HCT116 (cell line): Measurements from ENCODE around the gene TBC1D25. TPM values are rescaled to one million over a fixed set of nuclear protein-coding genes. Genes with fewer than 3 reads are reported as not detected.

ENCODE experiments used
- ATAC-seq: fragments of 200-7000 bp; cut with Tn5 transposase; 2 replicates; pipeline ENCODE4 v1.9.1; 2020; ENCODE audit warnings: mild to moderate bottlenecking, moderate library complexity
- BruUV-seq: library from RNA; stranded (reverse); fragments of 400-500 nt; replicated peaks from 2 replicates; lab custom pipeline; 2021; lab: Mats Ljungman, UMichigan
- CTCF ChIA-PET: fragments of 300-600 bp; sonication (Branson Sonifier 250); formaldehyde crosslinking; loops from one replicate; lab custom pipeline; 2021; ENCODE audit warnings: antibody characterized with exemption; lab: Charles Lee
- POLR2A ChIA-PET: fragments of 300-600, 350-600 bp; sonication (Branson Sonifier 250); formaldehyde crosslinking; loops from one replicate; lab custom pipeline; 2021; ENCODE audit warnings: antibody characterized with exemption; lab: Charles Lee
- RAD21 ChIA-PET, 2 experiments: fragments of 300-600 bp; sonication (Branson Sonifier 250); formaldehyde crosslinking; loops; one replicate each; lab custom pipeline; 2023; ENCODE audit warnings: low total read pairs in 2 of 2; ENCODE audit not compliant: uncharacterized antibody in 2 of 2, unreplicated experiment in 2 of 2, low non-redundant PET in 1 of 2; lab: Charles Lee
- DNase-seq: peaks from one replicate; pipeline ENCODE4 v3.0.0-alpha.2; 2010; ENCODE audit warnings: low read depth, low spot score
- H2AFZ ChIP-seq: fragments of 200-600 bp; shearing (Covaris generic), sonication (generic); 2 replicates; pipeline ENCODE4 v1.6.1; 2017; ENCODE audit warnings: low read depth, mixed run types, mixed read lengths, antibody characterized with exemption, low read length; ENCODE audit not compliant: poor library complexity, severe bottlenecking
- H3K27ac ChIP-seq: 2 replicates; pipeline ENCODE4 v1.5.1; 2012; ENCODE audit warnings: low read depth, low read length
- H3K27me3 ChIP-seq: fragments of 200-600 bp; sonication (generic); 2 replicates; pipeline ENCODE4 v1.6.1; 2016; ENCODE audit warnings: mixed run types, low read length, mixed read lengths; ENCODE audit not compliant: insufficient read depth
- H3K36me3 ChIP-seq, 2 experiments: fragments of 200-500 bp in 1 of 2; fragments of 200-600 bp in 1 of 2; sonication (Bioruptor generic) in 1 of 2; sonication (generic) in 1 of 2; 2 replicates each; pipeline versions ENCODE4 v1.5.1 to v1.6.1; 2014 to 2016; ENCODE audit warnings: low read length in 2 of 2, inconsistent platforms in 1 of 2, mixed read lengths in 1 of 2, mixed run types in 1 of 2; ENCODE audit not compliant: insufficient read depth in 2 of 2, control insufficient read depth in 1 of 2
- H3K4me1 ChIP-seq, 2 experiments: fragments of 200-600 bp in 1 of 2; sonication (generic) in 1 of 2; 2 replicates each; pipeline versions ENCODE4 v1.5.1 to v1.6.1; 2012 to 2017; ENCODE audit warnings: low read length in 2 of 2, inconsistent platforms in 1 of 2, mild to moderate bottlenecking in 1 of 2, mixed read lengths in 1 of 2, mixed run types in 1 of 2, moderate library complexity in 1 of 2; ENCODE audit not compliant: insufficient read depth in 2 of 2, control insufficient read depth in 1 of 2
- H3K4me2 ChIP-seq: fragments of 200-600 bp; sonication (generic); 2 replicates; pipeline ENCODE4 v1.6.1; 2017; ENCODE audit warnings: mixed run types, low read length, mixed read lengths
- H3K4me3 ChIP-seq, 2 experiments: fragments of 200-600 bp in 1 of 2; sonication (generic) in 1 of 2; replicated peaks in 1 of 2; 2 replicates each; pipeline ENCODE4 v1.5.1; 2011 to 2016; ENCODE audit warnings: low read length in 2 of 2, control low read depth in 1 of 2, low read depth in 1 of 2, mild to moderate bottlenecking in 1 of 2, mixed read lengths in 1 of 2, mixed run types in 1 of 2
- H3K79me2 ChIP-seq: fragments of 200-600 bp; sonication (generic); 2 replicates; pipeline ENCODE4 v1.6.1; 2017; ENCODE audit warnings: mild to moderate bottlenecking, mixed run types, low read length, moderate library complexity, mixed read lengths; ENCODE audit not compliant: insufficient read depth
- H3K9ac ChIP-seq: fragments of 200-600 bp; sonication (generic); 2 replicates; pipeline ENCODE4 v1.6.1; 2016; ENCODE audit warnings: low read length, mixed read lengths
- H3K9me2 ChIP-seq: fragments of 200-600 bp; sonication (generic), shearing (Covaris generic); 2 replicates; pipeline ENCODE4 v1.6.1; 2017; ENCODE audit warnings: mixed run types, mild to moderate bottlenecking, moderate library complexity; ENCODE audit not compliant: insufficient read depth
- H3K9me3 ChIP-seq, 2 experiments: fragments of 200-500 bp in 1 of 2; fragments of 200-600 bp in 1 of 2; sonication (Bioruptor generic) in 1 of 2; sonication (generic) in 1 of 2; 2 replicates each; pipeline ENCODE4 v1.6.1; 2014 to 2017; ENCODE audit warnings: low read length in 2 of 2, mixed read lengths in 2 of 2, inconsistent platforms in 1 of 2, low read depth in 1 of 2, mild to moderate bottlenecking in 1 of 2, mixed run types in 1 of 2, moderate library complexity in 1 of 2; ENCODE audit not compliant: control insufficient read depth in 1 of 2, insufficient read depth in 1 of 2
- H4K20me1 ChIP-seq: fragments of 200-600 bp; sonication (generic), shearing (Covaris generic); 2 replicates; pipeline ENCODE4 v1.6.1; 2017; ENCODE audit warnings: mixed run types, mild to moderate bottlenecking, moderate library complexity; ENCODE audit not compliant: insufficient read depth
- CEBPB ChIP-seq: IDR thresholded peaks from 2 replicates; pipeline ENCODE4 v1.6.1; 2012; ENCODE audit warnings: low read depth
- EGR1 ChIP-seq: IDR thresholded peaks from 2 replicates; pipeline ENCODE4 v1.6.1; 2012; ENCODE audit warnings: low read depth
- ELF1 ChIP-seq: IDR thresholded peaks from 2 replicates; pipeline ENCODE4 v1.6.1; 2012; ENCODE audit warnings: low read depth, borderline replicate concordance
- EZH2 ChIP-seq: fragments of 200-600 bp; sonication (generic); IDR thresholded peaks from 2 replicates; pipeline ENCODE4 v1.6.1; 2017; ENCODE audit warnings: antibody characterized with exemption, mixed run types
- TCF7L2 ChIP-seq: IDR thresholded peaks from 2 replicates; pipeline ENCODE4 v1.7.0; 2011; ENCODE audit warnings: borderline replicate concordance, inconsistent platforms; ENCODE audit not compliant: insufficient read depth, insufficient read length; ENCODE audit errors: extremely low read depth
- intact Hi-C: fragments of 100-400 bp; cut with micrococcal nuclease; formaldehyde crosslinking; loops from 2 replicates; pipeline ENCODE4 v1.10.0; 2022
- total RNA-seq: library from RNA; stranded (reverse); gene quantifications from one replicate; pipeline ENCODE4 v1.2.1, GENCODE V29; 2021; ENCODE audit not compliant: unreplicated experiment
- TF ChIP-seq, protein P1 (sequence below), 3 experiments: fragments of 200-600 bp in 1 of 3; sonication (generic) in 1 of 3; IDR thresholded peaks in 2 of 3; conservative IDR thresholded peaks in 1 of 3; 2 replicates each; pipeline ENCODE4 v1.5.1; 2012 to 2017; ENCODE audit warnings: low read depth in 2 of 3, low read length in 2 of 3, antibody characterized with exemption in 1 of 3, borderline replicate concordance in 1 of 3, control low read depth in 1 of 3, mild to moderate bottlenecking in 1 of 3, mixed read lengths in 1 of 3, mixed run types in 1 of 3, moderate library complexity in 1 of 3; ENCODE audit not compliant: insufficient read depth in 1 of 3
- TF ChIP-seq, protein P2 (sequence below): IDR thresholded peaks from 2 replicates; pipeline ENCODE4 v1.6.1; 2012; ENCODE audit warnings: low read depth

Gene TBC1D25
- total RNA-seq, 1 experiment from 2014 or later = 10.5 TPM

DNA sequence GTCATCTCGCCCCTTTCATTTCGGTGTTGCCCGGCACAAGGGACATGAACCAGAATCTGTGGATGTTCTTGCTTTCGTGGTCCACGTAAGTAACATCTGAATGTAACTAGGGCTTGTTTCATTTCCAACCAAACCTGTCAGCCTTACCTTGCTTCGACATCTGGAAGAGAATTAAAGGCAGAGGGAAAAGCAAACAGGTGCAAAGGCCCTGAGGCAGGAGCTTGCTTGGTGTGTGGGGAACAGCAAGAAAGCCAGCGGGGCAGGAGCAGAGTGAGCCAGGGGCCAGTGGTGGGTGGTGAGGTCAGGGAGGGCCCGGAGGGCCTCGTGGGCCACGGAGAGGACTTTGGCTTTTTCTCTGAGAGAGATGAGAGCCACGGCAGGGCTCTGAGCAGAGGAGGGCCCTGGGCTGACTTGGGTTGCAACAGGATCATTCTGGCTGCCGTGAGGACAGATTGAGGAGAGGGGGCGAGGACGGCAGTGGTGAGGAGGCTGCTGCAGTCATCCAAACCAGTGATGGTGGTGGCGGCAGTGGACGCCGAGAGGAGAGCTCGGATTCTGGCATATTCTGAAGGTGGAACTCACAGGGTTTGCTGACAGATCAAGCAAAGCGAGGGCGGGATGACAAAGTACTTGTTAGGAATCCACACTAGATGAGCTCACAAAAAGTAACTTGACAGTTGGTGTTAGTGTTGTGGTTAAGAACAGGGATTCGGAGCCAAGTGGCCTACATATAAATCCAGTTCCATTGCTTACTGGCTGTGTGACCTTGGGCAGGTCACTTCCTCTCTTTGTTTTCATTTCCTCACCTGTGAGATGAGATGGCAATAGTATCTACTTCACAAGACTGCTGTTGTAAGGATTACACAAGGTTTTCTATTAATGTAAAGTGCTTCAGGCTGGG lies 50.9 kb downstream of the TBC1D25 start:
- Histone ChIP-seq H3K27ac (no peak overlapping the region), H3K27me3 (no peaks in the 10 kb centered on the region), H3K4me3 (no peak overlapping the region), H3K4me2 (no peak overlapping the region), H3K9me2 (no peaks in the 10 kb centered on the region), H2AFZ (no peak overlapping the region), H3K79me2 (no peaks in the 10 kb centered on the region), H3K9me3 (no peaks in the 10 kb centered on the region), H3K36me3 (no peaks in the 10 kb centered on the region), H4K20me1 (no peaks in the 10 kb centered on the region), H3K9ac (no peak overlapping the region), H3K4me1 (peaks cover 9 to 14% of the 10 kb centered on the region in 2 experiments)
- CTCF ChIA-PET = no interaction called here
- POLR2A ChIA-PET = no interaction called here
- no TSS peak for BruUV-seq
- RAD21 ChIA-PET = no interaction called here
- DNase-seq (no peak), ATAC-seq (no peak)
- intact Hi-C loops = no loop called here
- TF ChIP-seq EZH2 (no peak), ELF1 (no peak)
- TF ChIP-seq, protein P1, sequence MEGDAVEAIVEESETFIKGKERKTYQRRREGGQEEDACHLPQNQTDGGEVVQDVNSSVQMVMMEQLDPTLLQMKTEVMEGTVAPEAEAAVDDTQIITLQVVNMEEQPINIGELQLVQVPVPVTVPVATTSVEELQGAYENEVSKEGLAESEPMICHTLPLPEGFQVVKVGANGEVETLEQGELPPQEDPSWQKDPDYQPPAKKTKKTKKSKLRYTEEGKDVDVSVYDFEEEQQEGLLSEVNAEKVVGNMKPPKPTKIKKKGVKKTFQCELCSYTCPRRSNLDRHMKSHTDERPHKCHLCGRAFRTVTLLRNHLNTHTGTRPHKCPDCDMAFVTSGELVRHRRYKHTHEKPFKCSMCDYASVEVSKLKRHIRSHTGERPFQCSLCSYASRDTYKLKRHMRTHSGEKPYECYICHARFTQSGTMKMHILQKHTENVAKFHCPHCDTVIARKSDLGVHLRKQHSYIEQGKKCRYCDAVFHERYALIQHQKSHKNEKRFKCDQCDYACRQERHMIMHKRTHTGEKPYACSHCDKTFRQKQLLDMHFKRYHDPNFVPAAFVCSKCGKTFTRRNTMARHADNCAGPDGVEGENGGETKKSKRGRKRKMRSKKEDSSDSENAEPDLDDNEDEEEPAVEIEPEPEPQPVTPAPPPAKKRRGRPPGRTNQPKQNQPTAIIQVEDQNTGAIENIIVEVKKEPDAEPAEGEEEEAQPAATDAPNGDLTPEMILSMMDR (IDR thresholded peaks at IDR 0.05 in 2 of 3, conservative IDR thresholded peaks at IDR 0.05 in 1 of 3; ENCODE audit: borderline replicate concordance in 1 of 3, insufficient read depth in 1 of 3, low read depth in 2 of 3, low read length in 2 of 3) = no peak

DNA sequence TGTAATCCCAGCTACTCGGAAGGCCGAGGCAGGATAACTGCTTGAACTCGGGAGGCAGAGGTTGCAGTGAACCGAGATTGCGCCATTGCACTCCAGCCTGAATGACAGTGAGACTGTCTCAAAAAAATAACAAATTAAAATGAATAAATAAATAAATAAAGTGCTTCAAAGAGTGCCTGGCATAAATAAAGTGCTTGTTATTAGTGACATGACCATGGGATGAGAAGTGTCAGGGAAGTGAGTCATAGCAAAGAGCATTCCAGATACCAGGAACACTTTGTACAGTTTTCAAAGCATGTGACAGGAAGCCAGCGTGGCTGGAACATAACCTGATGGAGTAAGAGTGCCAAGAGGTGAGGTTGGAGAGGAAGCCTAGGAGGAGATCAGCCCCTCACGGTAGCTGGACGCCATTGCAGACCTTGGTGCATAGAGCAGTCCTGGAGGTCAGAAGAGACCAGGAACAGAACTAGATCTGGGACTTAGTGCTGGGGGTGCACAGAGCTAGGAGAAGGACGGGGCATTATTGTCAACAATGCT lies 51.8 kb downstream of the TBC1D25 start:
- H3K4me2 ChIP-seq = peak overlapping the region; percentile 35
- CTCF ChIA-PET = no interaction called here
- POLR2A ChIA-PET = no interaction called here

More for the DNA sequence above, 51.8 kb downstream of the TBC1D25 start:
- intact Hi-C loops = no loop called here
- Histone ChIP-seq H2AFZ (no peak overlapping the region), H3K27ac (peak overlapping the region; percentile 38; the same call in 1 of the 2 replicates), H3K4me1 (peaks cover 9 to 14% of the 10 kb centered on the region in 2 experiments), H3K9me2 (no peaks in the 10 kb centered on the region), H3K9ac (no peak overlapping the region), H3K36me3 (no peaks in the 10 kb centered on the region), H3K9me3 (no peaks in the 10 kb centered on the region), H4K20me1 (no peaks in the 10 kb centered on the region), H3K27me3 (no peaks in the 10 kb centered on the region), H3K79me2 (no peaks in the 10 kb centered on the region), H3K4me3 (no peak overlapping the region)
- TF ChIP-seq, protein P1 (IDR thresholded peaks at IDR 0.05 in 2 of 3, conservative IDR thresholded peaks at IDR 0.05 in 1 of 3; ENCODE audit: borderline replicate concordance in 1 of 3, insufficient read depth in 1 of 3, low read depth in 2 of 3, low read length in 2 of 3) = no peak
- TF ChIP-seq TCF7L2 (peak; percentile 15), CEBPB (no peak), EGR1 (no peak)
- TF ChIP-seq, protein P2, sequence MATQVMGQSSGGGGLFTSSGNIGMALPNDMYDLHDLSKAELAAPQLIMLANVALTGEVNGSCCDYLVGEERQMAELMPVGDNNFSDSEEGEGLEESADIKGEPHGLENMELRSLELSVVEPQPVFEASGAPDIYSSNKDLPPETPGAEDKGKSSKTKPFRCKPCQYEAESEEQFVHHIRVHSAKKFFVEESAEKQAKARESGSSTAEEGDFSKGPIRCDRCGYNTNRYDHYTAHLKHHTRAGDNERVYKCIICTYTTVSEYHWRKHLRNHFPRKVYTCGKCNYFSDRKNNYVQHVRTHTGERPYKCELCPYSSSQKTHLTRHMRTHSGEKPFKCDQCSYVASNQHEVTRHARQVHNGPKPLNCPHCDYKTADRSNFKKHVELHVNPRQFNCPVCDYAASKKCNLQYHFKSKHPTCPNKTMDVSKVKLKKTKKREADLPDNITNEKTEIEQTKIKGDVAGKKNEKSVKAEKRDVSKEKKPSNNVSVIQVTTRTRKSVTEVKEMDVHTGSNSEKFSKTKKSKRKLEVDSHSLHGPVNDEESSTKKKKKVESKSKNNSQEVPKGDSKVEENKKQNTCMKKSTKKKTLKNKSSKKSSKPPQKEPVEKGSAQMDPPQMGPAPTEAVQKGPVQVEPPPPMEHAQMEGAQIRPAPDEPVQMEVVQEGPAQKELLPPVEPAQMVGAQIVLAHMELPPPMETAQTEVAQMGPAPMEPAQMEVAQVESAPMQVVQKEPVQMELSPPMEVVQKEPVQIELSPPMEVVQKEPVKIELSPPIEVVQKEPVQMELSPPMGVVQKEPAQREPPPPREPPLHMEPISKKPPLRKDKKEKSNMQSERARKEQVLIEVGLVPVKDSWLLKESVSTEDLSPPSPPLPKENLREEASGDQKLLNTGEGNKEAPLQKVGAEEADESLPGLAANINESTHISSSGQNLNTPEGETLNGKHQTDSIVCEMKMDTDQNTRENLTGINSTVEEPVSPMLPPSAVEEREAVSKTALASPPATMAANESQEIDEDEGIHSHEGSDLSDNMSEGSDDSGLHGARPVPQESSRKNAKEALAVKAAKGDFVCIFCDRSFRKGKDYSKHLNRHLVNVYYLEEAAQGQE = no peak
- BruUV-seq = no TSS peak
- RAD21 ChIA-PET = no interaction called here
- ATAC-seq = peak; percentile 49
- DNase-seq = no peak
